Tibial artery (tissue), 4 donors: Measurements from ENCODE around the gene TRAF3.

ENCODE experiments used
- DNase-seq, 2 donors: peaks; one replicate each; pipeline ENCODE4 v3.0.0-alpha.2; 2019
- H3K27ac ChIP-seq, 2 donors: fragments of 200-600 bp; sonication (generic) in 1 of 2; 1 replicate in 1 of 2; 2 replicates in 1 of 2; pipeline ENCODE4 v1.5.1; 2018 to 2019; ENCODE audit warnings: mild to moderate bottlenecking in 1 of 2
- H3K27me3 ChIP-seq, 2 donors: fragments of 200-600 bp; sonication (generic) in 1 of 2; one replicate each; pipeline versions ENCODE4 v1.5.1 to v1.6.0; 2016 to 2019
- H3K36me3 ChIP-seq, 3 donors: fragments of 200-600 bp; sonication (generic) in 2 of 3; one replicate each; pipeline ENCODE4 v1.5.1; 2016 to 2019; ENCODE audit warnings: mild to moderate bottlenecking in 2 of 3
- H3K4me1 ChIP-seq, 4 donors: fragments of 200-600 bp; sonication (generic) in 2 of 4; 1 replicate in 3 of 4; 2 replicates in 1 of 4; pipeline ENCODE4 v1.5.1; 2016 to 2019
- H3K4me3 ChIP-seq, 2 donors: fragments of 200-600 bp; sonication (generic) in 1 of 2; 1 replicate in 1 of 2; 2 replicates in 1 of 2; pipeline ENCODE4 v1.5.1; 2018 to 2019; ENCODE audit warnings: mild to moderate bottlenecking in 2 of 2
- H3K9me3 ChIP-seq, 3 donors: fragments of 200-600 bp; sonication (generic) in 1 of 3; one replicate each; pipeline ENCODE4 v1.5.1; 2016 to 2019
- CTCF ChIP-seq, 2 experiments: fragments of 200-600 bp in 1 of 2; fragments of 450-650 bp in 1 of 2; IDR thresholded peaks; one replicate each; pipeline ENCODE4 v1.5.1; 2017 to 2019; ENCODE audit warnings: antibody characterized with exemption in 2 of 2, mild to moderate bottlenecking in 1 of 2, moderate library complexity in 1 of 2
- intact Hi-C: fragments of 100-400 bp; cut with DNase I; formaldehyde crosslinking; loops from one replicate; pipeline ENCODE4 v1.15.0; 2023; ENCODE audit warnings: low total_unique reads

TRAF3 gene

GRCh38 chr14:102795060-102795925 lies 18.0 kb downstream of the TRAF3 start:
- Histone ChIP-seq H3K27ac (no peak overlapping the region), H3K4me3 (no peak overlapping the region), H3K9me3 (no peaks in the 10 kb centered on the region), H3K36me3 (no peaks in the 10 kb centered on the region), H3K27me3 (no peaks in the 10 kb centered on the region), H3K4me1 (peaks cover 0 to 10% (median 4%) of the 10 kb centered on the region in 4 donors)
- TF ChIP-seq CTCF (IDR thresholded peaks at IDR 0.05): no peak
- intact Hi-C loops: no loop called here
- DNase-seq: peak; percentile 73 to 82

- peaks cover 0 to 12% (median 4%) of the 10 kb centered on the region in 4 donors for H3K4me1 ChIP-seq
- no peaks in the 10 kb centered on the region for H3K27me3 ChIP-seq
- intact Hi-C loops: no loop called here
- H3K4me3 ChIP-seq: no peak overlapping the region
- TF ChIP-seq CTCF (IDR thresholded peaks at IDR 0.05): no peak
- H3K27ac ChIP-seq: no peak overlapping the region
- no peaks in the 10 kb centered on the region for H3K9me3 ChIP-seq
- DNase-seq: peak in 1 of 2 donors; percentile 9
- no peaks in the 10 kb centered on the region for H3K36me3 ChIP-seq
Measured at GRCh38 chr14:102796661-102797190, 19.5 kb downstream of the TRAF3 start.

- H3K4me1 ChIP-seq: peaks cover 0 to 12% (median 4%) of the 10 kb centered on the region in 4 donors
- H3K9me3 ChIP-seq: no peaks in the 10 kb centered on the region
- no peak overlapping the region for H3K27ac ChIP-seq
- H3K4me3 ChIP-seq: no peak overlapping the region
- intact Hi-C loops: no loop called here
- H3K27me3 ChIP-seq: no peaks in the 10 kb centered on the region
- TF ChIP-seq CTCF (IDR thresholded peaks at IDR 0.05): no peak
- H3K36me3 ChIP-seq: no peaks in the 10 kb centered on the region
- DNase-seq: peak in 1 of 2 donors; percentile 8
Measured at GRCh38 chr14:102798926-102799325, 21.7 kb downstream of the TRAF3 start.

GRCh38 chr14:102799684-102800562 lies 22.7 kb downstream of the TRAF3 start:
- Histone ChIP-seq H3K27ac (no peak overlapping the region), H3K9me3 (no peaks in the 10 kb centered on the region), H3K4me3 (no peak overlapping the region), H3K36me3 (no peaks in the 10 kb centered on the region), H3K4me1 (peaks cover 0 to 8% (median 4%) of the 10 kb centered on the region in 4 donors), H3K27me3 (no peaks in the 10 kb centered on the region)
- TF ChIP-seq CTCF (IDR thresholded peaks at IDR 0.05): no peak
- peak in 1 of 2 donors; percentile 13 for DNase-seq
- intact Hi-C loops: loop anchor here (5.0 kb wide), 1 partner anchor 48 kb away; no protein-coding TSS in a partner anchor

GRCh38 chr14:102802834-102803523 lies 25.7 kb downstream of the TRAF3 start:
- Histone ChIP-seq H3K27me3 (no peaks in the 10 kb centered on the region), H3K36me3 (no peaks in the 10 kb centered on the region), H3K4me3 (no peak overlapping the region), H3K27ac (no peak overlapping the region), H3K9me3 (no peaks in the 10 kb centered on the region), H3K4me1 (peaks cover 0 to 6% (median 4%) of the 10 kb centered on the region in 4 donors)
- TF ChIP-seq CTCF (IDR thresholded peaks at IDR 0.05): no peak
- intact Hi-C loops: loop anchor here (5.0 kb wide), 1 partner anchor 51 kb away; no protein-coding TSS in a partner anchor
- peak in 1 of 2 donors; percentile 8 for DNase-seq
